ENCODE results near the gene FARP1.
"Not testable (repeated sequence)": the region's sequence is repeated elsewhere in the genome, so short reads cannot be mapped to it uniquely, and the experiment has no call there.

FARP1 gene

GRCh38 chr13:98342953-98343352 is 200.1 kb downstream of the FARP1 start:
- DNase-seq: no peak

- DNase-seq: no peak
These were observed 200.6 kb downstream of the FARP1 start for GRCh38 chr13:98343461-98343860.

- DNase-seq: no peak
These were observed 201.5 kb downstream of the FARP1 start for GRCh38 chr13:98344392-98344791.

- DNase-seq: no peak
These were observed 202.4 kb downstream of the FARP1 start for GRCh38 chr13:98345107-98345935.

GRCh38 chr13:98346904-98347636 is 204.2 kb downstream of the FARP1 start:
- DNase-seq: no peak

- DNase-seq: no peak
These were observed 204.9 kb downstream of the FARP1 start for GRCh38 chr13:98347756-98348155.

GRCh38 chr13:98348466-98349200 is 205.7 kb downstream of the FARP1 start:
- no peak for DNase-seq

- DNase-seq: no peak
These were observed 206.9 kb downstream of the FARP1 start for GRCh38 chr13:98349731-98350305.

GRCh38 chr13:98350746-98351330 is 207.9 kb downstream of the FARP1 start:
- no peak for DNase-seq

GRCh38 chr13:98351636-98352035 is 208.7 kb downstream of the FARP1 start:
- DNase-seq: no peak

- no peak for DNase-seq
These were observed 209.3 kb downstream of the FARP1 start for GRCh38 chr13:98352226-98352625.

GRCh38 chr13:98353750-98354149 is 210.9 kb downstream of the FARP1 start:
- DNase-seq: no peak

- DNase-seq: no peak
These were observed 216.0 kb downstream of the FARP1 start for GRCh38 chr13:98358937-98359336.

- no peak for DNase-seq
These were observed 217.7 kb downstream of the FARP1 start for GRCh38 chr13:98360545-98360944.

GRCh38 chr13:98363326-98363725 is 220.4 kb downstream of the FARP1 start:
- DNase-seq: no peak

- no peak for DNase-seq
These were observed 221.3 kb downstream of the FARP1 start for GRCh38 chr13:98364179-98364578.

GRCh38 chr13:98364647-98365046 is 221.8 kb downstream of the FARP1 start:
- DNase-seq: no peak

- DNase-seq: no peak
These were observed 222.4 kb downstream of the FARP1 start for GRCh38 chr13:98365302-98365701.

GRCh38 chr13:98366010-98366409 is 223.1 kb downstream of the FARP1 start:
- no peak for DNase-seq

- no peak for DNase-seq
These were observed 223.5 kb downstream of the FARP1 start for GRCh38 chr13:98366443-98366842.

GRCh38 chr13:98366959-98367358 is 224.1 kb downstream of the FARP1 start:
- no peak for DNase-seq

GRCh38 chr13:98368019-98368418 is 225.1 kb downstream of the FARP1 start:
- DNase-seq: no peak

- not testable (repeated sequence) for DNase-seq
These were observed 226.6 kb downstream of the FARP1 start for GRCh38 chr13:98369520-98369919.
